Inflammatory macrophage (primary cell): Measurements from ENCODE around the gene CRTAC1.

ENCODE experiments used
- DNase-seq, 2 donors: peaks; one replicate each; pipeline ENCODE4 v3.0.0-alpha.2; 2020 to 2022

The CRTAC1 gene

GRCh38 chr10:97895084-97895483 is 135.3 kb downstream of the CRTAC1 start:
- no peak for DNase-seq

- DNase-seq = no peak
These were observed 136.3 kb downstream of the CRTAC1 start for GRCh38 chr10:97894092-97894491.

GRCh38 chr10:97892939-97893338 is 137.5 kb downstream of the CRTAC1 start:
- DNase-seq = no peak

- no peak for DNase-seq
These were observed 137.9 kb downstream of the CRTAC1 start for GRCh38 chr10:97892506-97892905.

- DNase-seq = no peak
These were observed 138.8 kb downstream of the CRTAC1 start for GRCh38 chr10:97891497-97892167.

- DNase-seq = no peak
These were observed 140.8 kb downstream of the CRTAC1 start for GRCh38 chr10:97889461-97890265.

- DNase-seq = peak in 1 of 2 donors; percentile 7
These were observed 141.7 kb downstream of the CRTAC1 start for GRCh38 chr10:97888641-97889262.

GRCh38 chr10:97888134-97888533 is 142.3 kb downstream of the CRTAC1 start:
- DNase-seq = no peak

GRCh38 chr10:97887399-97887798 is 143.0 kb downstream of the CRTAC1 start:
- no peak for DNase-seq

- DNase-seq = no peak
These were observed 144.1 kb downstream of the CRTAC1 start for GRCh38 chr10:97886286-97886685.

GRCh38 chr10:97883092-97883485 is 147.3 kb downstream of the CRTAC1 start:
- DNase-seq = no peak

GRCh38 chr10:97882142-97883091 is 148.0 kb downstream of the CRTAC1 start:
- no peak for DNase-seq

- no peak for DNase-seq
These were observed 150.3 kb downstream of the CRTAC1 start for GRCh38 chr10:97880109-97880508.

GRCh38 chr10:97879241-97879640 is 151.2 kb downstream of the CRTAC1 start:
- DNase-seq = no peak

- DNase-seq = no peak
These were observed 154.0 kb downstream of the CRTAC1 start for GRCh38 chr10:97876402-97876801.

- no peak for DNase-seq
These were observed 155.0 kb downstream of the CRTAC1 start for GRCh38 chr10:97875391-97875790.

- DNase-seq = no peak
These were observed 156.1 kb downstream of the CRTAC1 start for GRCh38 chr10:97874332-97874731.

- no peak for DNase-seq
These were observed 156.9 kb downstream of the CRTAC1 start for GRCh38 chr10:97873569-97873968.

GRCh38 chr10:97870990-97871389 is 159.4 kb downstream of the CRTAC1 start:
- no peak for DNase-seq

GRCh38 chr10:97869091-97870042 is 161.1 kb downstream of the CRTAC1 start:
- DNase-seq = peak; percentile 90 to 94

- DNase-seq = no peak
These were observed 162.2 kb downstream of the CRTAC1 start for GRCh38 chr10:97868134-97868685.
